ENCODE measurements around the gene MAP7D3.

The MAP7D3 gene

DNA sequence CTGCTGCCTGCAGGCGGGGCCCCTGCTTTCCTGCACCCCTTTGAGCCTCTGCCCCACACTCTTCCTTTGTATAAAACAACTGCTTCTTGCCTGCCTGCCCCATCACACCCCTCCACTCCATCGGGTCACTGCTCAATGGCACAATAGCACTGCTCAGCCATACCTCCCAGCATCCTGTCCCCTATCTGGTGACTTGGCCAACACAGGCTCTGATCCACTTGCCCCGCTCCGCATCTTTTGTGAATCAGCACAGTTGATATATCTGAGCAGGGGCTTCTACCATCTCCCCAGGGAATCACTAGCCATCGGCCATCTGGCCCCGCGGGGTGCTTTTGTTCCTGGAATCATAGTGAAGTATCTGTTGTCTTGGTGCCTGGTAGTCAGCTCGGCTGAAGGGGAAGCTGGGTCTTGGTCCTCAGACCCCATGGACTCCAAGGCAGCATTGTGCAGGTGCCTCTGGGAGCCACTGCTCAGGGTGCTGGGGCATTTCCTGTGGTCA is 45.3 kb downstream of the MAP7D3 start:
- no peak for DNase-seq (ENCODE audit: low read depth)

DNA sequence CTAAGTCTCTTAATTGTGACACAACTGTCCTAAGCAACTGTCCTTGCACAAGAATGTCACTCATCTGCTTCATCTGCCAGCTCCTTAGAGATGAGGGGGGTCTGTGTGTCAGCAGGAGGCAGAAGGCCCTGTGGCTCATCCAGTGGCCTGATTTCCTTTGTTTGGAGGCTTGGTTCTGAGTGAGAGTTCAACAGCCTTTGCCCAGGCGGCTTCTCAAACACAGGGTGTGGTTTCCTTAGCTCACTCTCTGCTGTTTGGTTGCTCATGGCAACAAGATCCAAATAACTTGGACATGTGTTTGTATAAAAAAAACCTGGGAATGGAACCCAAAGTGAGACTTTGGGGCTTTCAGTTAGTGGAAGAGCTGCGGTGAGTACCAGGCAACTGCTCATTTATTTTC is 46.6 kb downstream of the MAP7D3 start:
- no peak for DNase-seq (ENCODE audit: low read depth)

DNA sequence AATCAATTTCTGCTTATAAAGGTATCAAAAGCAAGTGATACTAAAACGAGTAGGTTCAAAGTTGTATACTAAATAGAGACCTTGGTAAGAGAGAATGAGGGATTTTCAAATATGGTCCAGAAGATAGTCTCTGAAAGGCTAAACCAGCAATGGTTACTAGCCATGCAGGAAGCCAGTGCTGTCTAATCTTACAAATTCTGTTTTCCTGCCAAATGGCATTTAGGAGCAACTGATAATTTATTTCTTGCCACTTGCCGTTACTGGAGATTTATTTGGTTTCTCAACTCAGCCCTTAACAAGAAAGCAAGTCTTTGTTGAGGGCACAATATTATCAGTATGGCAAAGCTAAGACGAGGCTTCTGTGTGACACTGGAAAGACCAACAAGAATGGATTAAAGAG is 47.2 kb downstream of the MAP7D3 start:
- no peak for DNase-seq (ENCODE audit: low read depth)

DNA sequence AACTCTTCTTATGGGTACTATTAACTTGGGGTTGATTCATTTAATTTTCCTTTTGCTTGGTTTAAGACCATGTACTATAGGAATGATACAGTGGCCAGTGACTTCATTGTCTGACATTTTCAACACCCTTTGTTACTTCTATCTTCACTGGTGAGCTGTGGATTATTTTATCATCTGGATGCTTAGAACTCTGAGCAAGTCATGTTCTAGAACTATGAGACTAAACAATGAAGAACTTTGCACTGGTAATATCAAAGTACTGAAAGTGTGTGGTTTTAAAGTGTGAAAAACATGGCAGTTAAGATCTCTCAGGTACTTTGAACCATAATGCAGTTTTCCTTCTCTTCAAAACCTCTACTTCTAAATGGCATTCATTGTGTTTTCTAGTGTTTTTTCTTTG is 47.8 kb downstream of the MAP7D3 start:
- DNase-seq (ENCODE audit: low read depth), result no peak

DNA sequence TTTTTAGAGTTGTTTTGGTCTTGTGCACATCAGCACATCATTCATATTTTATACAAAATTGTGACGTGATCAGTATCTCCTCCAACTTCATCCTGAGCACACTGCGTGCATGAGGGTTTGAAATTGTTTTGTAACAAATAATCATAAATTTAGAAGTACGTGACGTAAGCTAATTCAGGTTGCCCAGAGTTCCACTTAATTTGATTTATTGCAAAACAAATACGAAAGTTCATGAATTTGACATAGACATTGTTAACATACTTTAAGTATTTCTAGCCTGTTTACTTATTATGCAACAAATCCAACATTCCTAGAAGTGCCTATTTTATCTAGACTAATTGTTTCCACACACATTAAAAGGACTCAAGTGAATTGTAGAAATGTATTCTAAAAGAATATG is 48.3 kb downstream of the MAP7D3 start:
- DNase-seq (ENCODE audit: low read depth), result no peak

DNA sequence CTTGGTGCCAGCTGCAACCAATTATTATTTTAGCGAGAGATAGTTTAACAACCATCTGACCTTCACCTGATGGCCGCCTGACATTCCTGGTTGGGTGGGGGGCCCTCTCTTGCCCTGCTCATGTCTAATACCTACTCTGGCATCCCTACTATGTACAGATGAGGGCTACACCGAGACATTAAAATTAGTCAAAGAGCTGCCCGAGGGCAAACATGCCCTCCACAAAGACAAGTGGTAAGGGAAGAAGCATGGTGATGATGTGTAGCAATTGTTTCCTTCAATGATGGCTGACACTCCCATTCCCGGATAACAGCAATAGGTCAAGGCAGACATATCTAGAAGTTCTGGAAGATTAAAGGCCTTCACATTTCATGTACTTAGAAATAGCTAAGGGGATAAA is 49.6 kb downstream of the MAP7D3 start:
- no peak for DNase-seq (ENCODE audit: low read depth)

DNA sequence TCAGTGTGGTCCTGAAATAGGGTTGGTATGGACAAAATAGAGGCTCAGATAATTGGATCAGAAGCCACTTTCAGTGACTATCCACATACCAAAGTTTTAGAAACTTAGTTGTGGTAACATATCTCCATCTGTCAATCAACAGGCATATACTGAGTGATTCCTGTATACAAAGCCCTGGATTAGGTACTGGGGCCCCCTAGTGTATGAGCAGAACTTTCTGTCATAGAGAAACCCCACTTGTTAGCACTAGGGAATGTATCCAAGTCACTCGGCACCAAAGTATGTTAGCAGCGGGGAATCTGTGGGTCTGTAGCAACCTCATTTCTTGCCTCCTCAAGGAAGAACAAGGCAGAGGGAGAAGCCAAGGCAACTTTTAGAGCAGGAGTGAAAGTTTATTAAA is 50.7 kb downstream of the MAP7D3 start:
- no peak for DNase-seq (ENCODE audit: low read depth)

DNA sequence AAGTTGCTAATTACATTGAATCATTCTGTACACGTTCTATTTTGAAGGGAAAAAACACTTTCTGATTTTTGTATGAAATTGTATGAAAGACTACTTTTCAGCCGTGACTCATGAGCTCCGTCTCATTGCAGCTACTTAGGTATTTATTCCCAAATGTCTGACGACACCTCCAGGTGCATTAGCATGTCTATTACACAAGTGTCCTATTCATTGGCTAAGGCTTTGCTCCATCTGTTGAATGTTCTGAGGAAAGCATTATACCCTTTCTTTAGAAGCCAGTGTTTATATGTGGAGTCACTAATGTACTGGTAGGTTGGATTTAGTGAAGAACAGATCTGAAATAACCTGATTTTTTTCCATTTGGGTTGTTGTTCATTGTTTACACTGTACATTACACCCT is 51.8 kb downstream of the MAP7D3 start:
- DNase-seq (ENCODE audit: low read depth), result no peak

DNA sequence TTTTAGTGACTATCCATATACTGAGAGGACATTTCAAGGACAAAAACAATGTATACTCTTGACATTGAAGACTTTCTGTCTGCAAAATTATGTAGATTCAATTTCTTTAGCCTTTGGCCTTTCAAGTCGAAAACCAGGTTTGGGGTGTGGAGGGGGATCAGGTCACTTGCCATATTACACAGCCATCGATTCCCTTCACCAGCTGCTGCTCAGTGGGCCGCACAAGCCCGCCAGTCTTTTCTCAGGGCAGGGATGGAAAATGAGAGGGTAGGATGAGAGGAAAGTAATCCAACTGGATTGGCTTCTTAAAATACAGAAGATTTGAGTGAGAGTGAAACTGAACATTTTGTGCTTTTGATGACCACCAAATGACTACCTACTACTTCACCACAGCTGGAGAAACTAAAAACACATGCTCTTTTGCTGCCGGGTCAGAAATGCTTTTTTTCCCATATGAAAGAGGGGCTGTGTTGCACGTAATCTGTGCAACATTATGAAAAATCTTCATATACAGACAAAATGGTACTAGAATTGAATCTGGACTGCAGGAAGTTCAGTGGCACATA is 52.4 kb downstream of the MAP7D3 start:
- DNase-seq (ENCODE audit: low read depth), result no peak

DNA sequence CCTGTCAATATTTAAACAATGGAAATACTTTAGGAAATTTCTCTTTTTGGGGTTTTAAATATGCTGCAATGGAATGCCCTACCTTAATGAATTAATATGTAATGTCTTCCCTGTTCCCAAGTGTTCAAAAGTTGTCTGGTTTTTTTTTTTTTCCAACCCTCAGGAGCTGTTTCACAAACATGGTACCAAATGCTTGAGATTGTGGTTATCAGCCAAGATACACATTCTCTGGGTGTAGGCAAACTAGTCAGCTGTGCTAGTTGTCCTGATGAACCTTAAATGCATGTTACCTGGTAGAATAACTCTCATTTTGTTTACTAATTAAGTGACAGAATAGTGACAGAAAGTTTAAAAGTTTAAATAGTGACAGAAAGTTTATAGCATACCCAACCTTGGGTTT is 53.2 kb downstream of the MAP7D3 start:
- DNase-seq (ENCODE audit: low read depth), result no peak

DNA sequence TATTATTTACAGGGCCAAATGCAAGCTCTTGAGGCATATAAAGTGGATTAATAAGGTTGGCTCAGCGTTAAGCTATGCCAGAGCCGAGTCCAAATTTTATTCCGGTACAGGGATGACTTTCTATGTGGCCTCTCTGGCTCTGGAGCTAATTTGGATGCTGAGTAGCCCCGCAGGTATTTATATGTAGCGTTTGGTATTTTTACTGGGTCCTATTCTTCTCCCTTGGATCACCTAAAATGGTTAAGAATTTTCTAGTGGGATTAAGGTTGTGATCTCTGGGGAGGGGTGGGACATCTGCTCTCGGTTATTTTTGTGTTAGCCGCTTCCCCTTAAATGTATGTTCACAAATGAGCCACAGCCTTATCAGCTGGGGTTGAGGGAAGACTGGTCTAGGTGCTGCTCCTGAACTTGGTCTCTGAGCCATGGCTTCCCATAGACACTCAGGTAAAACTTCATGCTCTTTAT is 54.5 kb downstream of the MAP7D3 start:
- no peak for DNase-seq (ENCODE audit: low read depth)

DNA sequence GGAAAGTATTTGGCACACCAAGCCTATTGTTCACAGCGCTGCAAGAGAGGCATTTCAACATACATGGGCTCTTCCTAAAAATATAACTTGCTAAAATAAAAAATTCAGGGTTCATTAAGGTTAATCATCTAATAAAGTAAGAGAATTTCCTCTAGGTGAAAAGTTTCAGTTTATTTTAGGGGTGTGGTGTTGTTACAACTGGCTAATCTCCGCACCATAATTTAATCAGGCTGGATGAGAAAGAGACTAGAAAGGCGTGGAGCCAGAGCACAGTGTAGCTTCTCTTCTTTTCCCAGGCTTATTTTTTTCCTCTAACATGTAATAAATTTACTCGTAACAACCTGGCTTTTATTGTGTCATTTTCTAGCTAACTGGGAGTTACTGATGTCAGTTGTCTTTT is 56.0 kb downstream of the MAP7D3 start:
- no peak for DNase-seq (ENCODE audit: low read depth)

DNA sequence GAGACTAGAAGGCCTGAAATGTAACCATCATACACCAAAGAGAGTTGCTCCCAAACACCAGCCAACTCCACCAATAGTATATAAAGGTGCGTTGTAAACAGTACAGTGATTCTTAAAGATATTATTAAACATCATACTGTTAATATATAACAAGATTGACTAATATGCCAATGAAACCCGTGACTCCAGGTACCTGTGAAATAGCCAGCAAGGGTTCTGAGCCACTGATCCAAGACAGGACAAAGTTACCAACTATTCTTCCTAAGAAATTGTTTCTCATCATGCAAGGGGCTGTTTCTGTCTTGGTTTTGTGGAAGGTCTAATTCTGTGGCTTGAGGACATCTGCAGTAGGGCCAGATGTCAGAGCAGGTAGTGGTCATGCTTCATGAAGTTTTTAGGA is 56.7 kb downstream of the MAP7D3 start:
- DNase-seq (ENCODE audit: low read depth), result no peak

DNA sequence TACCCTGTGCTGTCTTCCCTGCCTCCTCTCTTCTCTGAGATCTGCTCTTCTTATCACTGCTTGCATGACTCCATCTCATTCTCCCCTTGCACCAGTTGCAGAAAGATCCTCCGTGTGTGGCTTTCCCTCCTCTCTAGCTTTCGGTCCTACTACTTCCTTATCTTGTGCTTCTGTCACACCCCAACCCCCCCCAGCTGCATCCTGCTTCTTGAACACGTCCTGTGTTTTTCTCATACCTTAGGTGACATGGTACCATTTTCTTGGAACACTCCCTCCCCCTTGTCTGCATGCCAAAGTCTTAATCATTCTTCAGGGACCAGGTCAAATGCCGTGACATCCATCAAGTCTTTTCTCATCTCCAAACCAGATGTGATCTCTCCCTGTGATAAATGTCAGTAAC is 57.4 kb downstream of the MAP7D3 start:
- no peak for DNase-seq (ENCODE audit: low read depth)

DNA sequence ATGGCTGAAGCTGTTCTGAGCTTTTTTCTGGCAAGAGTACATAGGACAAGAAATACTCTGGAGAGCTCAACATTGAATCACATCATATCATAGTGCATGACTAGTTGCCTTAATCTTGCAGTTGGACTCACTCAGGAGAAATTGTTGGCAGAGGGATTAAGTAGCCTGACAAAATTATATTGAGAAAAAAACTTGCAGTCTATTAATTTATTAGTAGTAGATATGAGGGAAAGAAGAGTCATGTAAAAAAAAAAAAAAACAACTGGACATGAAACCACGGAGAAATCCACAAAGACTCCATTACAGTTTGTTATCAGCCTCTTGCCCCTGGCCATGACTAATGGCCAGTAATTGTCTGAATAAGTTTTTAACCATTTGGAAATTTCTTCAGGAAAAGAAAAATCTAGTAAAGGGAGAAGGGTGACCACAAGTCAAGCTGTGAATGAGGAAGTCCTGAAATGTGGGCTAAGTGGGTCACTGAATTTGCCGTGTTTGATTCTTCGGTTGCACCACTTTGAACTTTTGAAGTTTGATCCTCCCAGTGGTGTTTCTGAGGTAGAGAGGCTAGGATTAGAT is 58.3 kb downstream of the MAP7D3 start:
- DNase-seq (ENCODE audit: low read depth), result no peak

DNA sequence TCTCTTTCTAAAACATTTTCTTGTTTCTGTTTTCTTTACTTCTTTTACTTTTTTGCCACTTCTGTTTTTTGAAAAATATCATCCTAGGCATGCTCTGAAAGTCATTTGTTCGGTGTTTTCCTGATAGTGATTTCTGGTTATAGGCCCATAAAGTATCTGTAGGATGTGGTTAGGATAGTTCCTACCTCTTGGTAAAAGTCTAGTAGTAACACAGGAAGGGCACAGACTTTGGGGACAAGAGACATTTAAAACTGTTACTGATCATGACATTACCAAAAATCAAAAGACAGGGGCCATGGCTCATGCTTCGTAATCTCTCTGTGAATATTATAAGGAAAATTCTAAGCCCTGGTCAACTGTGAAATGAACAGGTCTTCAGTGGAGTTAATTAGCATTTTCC is 59.1 kb downstream of the MAP7D3 start:
- DNase-seq (ENCODE audit: low read depth), result no peak

DNA sequence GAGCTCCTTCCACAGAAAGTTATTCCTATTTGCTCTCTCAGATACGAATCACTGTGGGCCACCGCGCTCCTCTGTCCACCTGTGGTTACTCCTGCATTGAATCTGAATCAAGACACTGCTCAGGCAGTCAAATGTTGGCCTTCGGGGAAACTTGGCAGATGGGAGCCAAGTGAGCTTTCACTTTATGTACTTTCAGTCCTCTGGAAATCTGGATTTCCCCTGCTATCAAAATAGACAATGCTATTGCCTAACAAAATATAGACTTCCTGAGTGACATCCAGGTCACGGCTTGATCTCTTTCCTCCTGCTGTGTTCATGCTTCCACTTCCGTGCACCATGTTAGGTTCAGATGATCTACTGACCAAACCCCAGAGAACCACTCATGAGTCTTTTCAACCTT is 60.0 kb downstream of the MAP7D3 start:
- DNase-seq (ENCODE audit: low read depth), result no peak

DNA sequence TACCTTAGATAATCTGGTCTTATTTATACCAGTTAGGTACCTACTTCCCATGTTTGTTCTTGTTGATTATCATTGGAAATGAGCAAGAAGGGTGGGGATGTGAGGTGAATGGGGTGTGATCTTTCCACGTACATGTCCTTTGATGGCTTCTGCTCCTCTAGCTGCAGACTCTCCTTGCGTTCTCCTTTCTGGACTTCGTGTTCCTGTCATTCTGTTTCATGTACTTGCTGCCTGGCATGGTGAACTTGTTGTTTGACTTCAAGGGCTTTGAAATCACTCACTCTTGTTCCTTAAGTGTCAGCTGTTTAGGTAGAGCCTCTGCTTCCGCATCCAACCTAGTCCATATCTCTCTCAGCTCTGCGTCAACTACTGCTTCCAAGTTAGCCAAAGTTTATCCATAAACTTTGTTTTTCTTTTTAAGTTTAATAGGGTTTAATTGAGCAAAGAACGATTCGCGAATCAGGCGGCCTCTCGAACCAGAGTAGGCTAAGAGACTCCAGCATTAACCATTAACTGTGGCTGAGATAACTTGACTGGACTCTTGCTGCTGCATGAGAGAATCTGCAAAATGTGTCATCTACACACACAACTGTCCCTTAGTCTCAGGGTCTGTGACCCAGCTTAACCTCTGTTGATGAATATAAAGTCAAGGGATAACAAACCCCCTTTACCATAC is 61.0 kb downstream of the MAP7D3 start:
- no peak for DNase-seq (ENCODE audit: low read depth)

DNA sequence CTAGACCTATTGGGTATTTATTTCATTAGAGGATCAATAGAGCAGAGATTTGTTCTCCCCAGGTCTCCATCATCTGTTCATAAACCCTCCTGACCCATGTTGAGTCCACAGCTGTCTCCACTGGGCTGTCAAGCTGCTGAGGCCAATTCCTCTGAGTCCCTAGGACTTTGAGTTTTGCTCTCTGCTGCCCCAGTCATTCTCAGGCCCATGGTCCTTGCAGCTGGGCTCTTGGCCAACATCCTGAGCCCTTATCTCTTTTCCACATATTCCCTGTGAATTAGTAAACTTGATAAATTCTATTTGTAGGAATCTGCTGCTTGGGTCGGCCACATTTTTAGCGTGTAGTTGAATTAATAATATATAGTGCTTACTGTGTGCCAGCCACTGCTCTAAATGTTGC is 62.0 kb downstream of the MAP7D3 start:
- no peak for DNase-seq (ENCODE audit: low read depth)

DNA sequence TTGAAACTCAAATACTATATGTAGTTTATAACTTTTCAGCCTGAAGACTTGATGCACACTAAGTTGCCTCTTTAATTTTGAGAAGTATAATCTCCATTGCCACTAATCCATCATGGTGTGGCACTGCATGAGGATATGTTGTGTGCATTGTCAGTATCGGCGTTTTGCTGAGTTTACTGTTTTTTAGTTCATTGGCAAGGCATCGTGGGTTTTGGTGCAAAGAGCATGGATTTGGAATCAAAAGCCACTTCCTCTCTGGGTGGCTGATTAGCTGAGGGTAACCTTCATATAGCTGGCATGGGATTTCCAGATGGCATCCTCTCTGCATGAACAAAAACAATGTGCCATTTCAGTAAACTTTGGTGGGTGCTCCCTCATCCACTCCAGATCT is 65.2 kb downstream of the MAP7D3 start:
- no peak for DNase-seq (ENCODE audit: low read depth)

DNA sequence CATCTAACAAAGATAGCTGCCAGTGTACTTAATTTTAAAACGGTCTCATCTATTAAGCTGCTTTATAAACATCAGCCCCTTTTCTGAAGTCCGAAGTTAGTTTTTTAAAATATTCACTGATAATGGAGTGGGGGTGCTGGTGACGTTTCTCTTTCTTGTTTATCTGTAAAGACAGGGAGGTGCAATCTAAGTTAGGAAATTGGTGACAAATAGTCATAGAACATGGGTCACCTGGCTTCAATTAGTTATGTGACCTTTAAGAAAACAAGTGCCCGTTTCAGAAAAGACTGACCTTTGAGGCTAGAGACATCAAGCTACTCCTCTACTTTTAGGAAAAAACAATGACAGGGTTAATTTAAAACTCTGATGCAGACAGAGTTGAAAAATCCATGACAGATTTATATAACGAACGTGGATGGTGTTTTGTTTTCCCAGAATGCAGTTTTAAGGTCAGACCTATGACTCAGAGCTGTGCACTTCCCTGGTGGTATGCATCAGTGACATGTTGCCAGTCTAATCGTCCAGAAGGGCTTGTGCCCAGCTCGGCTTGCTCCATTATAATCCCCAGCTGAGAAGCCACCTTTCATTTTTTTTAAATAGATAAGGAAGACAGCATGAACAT is 65.7 kb downstream of the MAP7D3 start:
- DNase-seq (ENCODE audit: low read depth), result no peak

DNA sequence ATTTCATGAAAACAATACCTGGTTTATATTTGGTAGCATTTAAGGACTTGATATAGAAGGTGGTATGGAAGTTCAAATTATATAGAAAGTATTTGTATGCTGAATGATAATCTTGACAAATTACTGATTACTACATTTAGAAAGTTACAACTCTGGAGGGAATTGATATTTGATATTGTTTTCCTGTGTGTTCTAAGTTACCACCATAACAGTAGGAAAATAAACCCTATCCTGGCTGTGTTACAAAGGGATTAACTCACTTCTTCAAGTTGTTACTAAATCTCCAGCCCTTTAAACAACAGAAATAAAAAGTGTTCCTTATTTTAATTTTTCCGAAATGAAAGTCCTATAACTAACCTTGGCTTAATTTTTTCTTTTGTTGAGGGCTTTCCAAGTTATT is 67.3 kb downstream of the MAP7D3 start:
- no peak for DNase-seq (ENCODE audit: low read depth)

DNA sequence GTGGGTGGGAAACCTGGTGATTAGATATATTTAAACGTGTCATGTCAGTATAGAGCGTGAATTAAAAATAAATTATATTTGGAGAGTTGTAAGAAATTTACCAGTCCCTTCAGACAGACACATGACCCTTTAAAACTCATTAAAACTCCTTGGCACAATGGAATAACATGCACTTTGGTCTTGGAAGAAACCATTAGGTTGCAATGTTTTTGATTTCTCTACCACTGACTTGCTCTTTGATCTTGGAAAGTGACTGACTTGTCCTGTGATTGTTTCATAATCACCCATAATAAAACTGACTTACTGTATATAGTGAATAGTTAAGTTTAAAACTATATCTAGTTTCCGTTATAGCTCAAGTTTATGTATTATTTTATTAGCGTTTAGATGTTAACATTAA is 68.0 kb downstream of the MAP7D3 start:
- no peak for DNase-seq (ENCODE audit: low read depth)
